Trophoblast cell (in vitro differentiated cells and primary cell): Measurements from ENCODE around the gene AXIN1.

Source experiments
- DNase-seq, 2 donors: peaks; one replicate each; pipeline ENCODE4 v3.0.0-alpha.2; 2016
- H2AFZ ChIP-seq: 2 replicates; pipeline ENCODE4 v1.6.1; 2013; ENCODE audit warnings: low read length, moderate library complexity, mild to moderate bottlenecking; ENCODE audit not compliant: insufficient read depth, poor library complexity
- H2AK5ac ChIP-seq: 2 replicates; pipeline ENCODE4 v1.6.1; 2013; ENCODE audit warnings: mild to moderate bottlenecking, low read length
- H2BK120ac ChIP-seq: 2 replicates; pipeline ENCODE4 v1.6.1; 2013; ENCODE audit warnings: low read length, mild to moderate bottlenecking, moderate library complexity; ENCODE audit not compliant: insufficient read depth, poor library complexity
- H2BK12ac ChIP-seq: 2 replicates; pipeline ENCODE4 v1.6.1; 2013; ENCODE audit warnings: mild to moderate bottlenecking, low read length, moderate library complexity
- H2BK5ac ChIP-seq: 2 replicates; pipeline ENCODE4 v1.6.1; 2013; ENCODE audit warnings: low read length, low read depth, moderate library complexity, mild to moderate bottlenecking; ENCODE audit not compliant: poor library complexity
- H3K14ac ChIP-seq: 2 replicates; pipeline ENCODE4 v1.6.1; 2013; ENCODE audit warnings: mild to moderate bottlenecking, low read length
- H3K18ac ChIP-seq: 2 replicates; pipeline ENCODE4 v1.6.1; 2013; ENCODE audit warnings: mild to moderate bottlenecking, low read length
- H3K23ac ChIP-seq: 2 replicates; pipeline ENCODE4 v1.6.1; 2013; ENCODE audit warnings: low read length
- H3K27ac ChIP-seq: 2 replicates; pipeline ENCODE4 v1.5.1; 2013; ENCODE audit warnings: low read depth, mild to moderate bottlenecking, inconsistent platforms, low read length, moderate library complexity
- H3K27me3 ChIP-seq: 2 replicates; pipeline ENCODE4 v1.6.1; 2013; ENCODE audit warnings: inconsistent platforms, mild to moderate bottlenecking, low read length, moderate library complexity; ENCODE audit not compliant: insufficient read depth
- H3K36me3 ChIP-seq, 2 experiments: 1 replicate in 1 of 2; 2 replicates in 1 of 2; pipeline ENCODE4 v1.6.1; 2013; ENCODE audit warnings: low read length in 2 of 2, mild to moderate bottlenecking in 2 of 2, moderate library complexity in 1 of 2; ENCODE audit not compliant: insufficient read depth in 2 of 2, control insufficient read depth in 1 of 2
- H3K4ac ChIP-seq: 2 replicates; pipeline ENCODE4 v1.6.1; 2013; ENCODE audit warnings: low read depth, mild to moderate bottlenecking, low read length, moderate library complexity
- H3K4me1 ChIP-seq, 2 experiments: 1 replicate in 1 of 2; 2 replicates in 1 of 2; pipeline ENCODE4 v1.6.1; 2013; ENCODE audit warnings: low read length in 2 of 2, mild to moderate bottlenecking in 2 of 2, moderate library complexity in 1 of 2; ENCODE audit not compliant: insufficient read depth in 2 of 2, control insufficient read depth in 1 of 2
- H3K4me2 ChIP-seq: 2 replicates; pipeline ENCODE4 v1.6.1; 2013; ENCODE audit warnings: inconsistent platforms, mild to moderate bottlenecking, low read length, moderate library complexity
- H3K4me3 ChIP-seq: 2 replicates; pipeline ENCODE4 v1.5.1; 2013; ENCODE audit warnings: mild to moderate bottlenecking, low read depth, low read length, inconsistent platforms
- H3K79me1 ChIP-seq: one replicate; pipeline ENCODE4 v1.6.1; 2013; ENCODE audit warnings: low read length
- H3K79me2 ChIP-seq: 2 replicates; pipeline ENCODE4 v1.6.1; 2013; ENCODE audit warnings: low read length, mild to moderate bottlenecking; ENCODE audit not compliant: control insufficient read depth, insufficient read depth, poor library complexity
- H3K9ac ChIP-seq: 2 replicates; pipeline ENCODE4 v1.6.1; 2013; ENCODE audit warnings: mild to moderate bottlenecking, low read length
- H3K9me3 ChIP-seq: 2 replicates; pipeline ENCODE4 v1.6.1; 2013; ENCODE audit warnings: low read depth, mild to moderate bottlenecking, control low read depth, inconsistent platforms, low read length; ENCODE audit not compliant: insufficient read depth
- H4K12ac ChIP-seq: 2 replicates; pipeline ENCODE4 v1.6.1; 2013; ENCODE audit warnings: low read depth, mild to moderate bottlenecking, low read length, moderate library complexity
- H4K8ac ChIP-seq: 2 replicates; pipeline ENCODE4 v1.6.1; 2013; ENCODE audit warnings: low read depth, mild to moderate bottlenecking, low read length, moderate library complexity
- H4K91ac ChIP-seq: one replicate; pipeline ENCODE4 v1.6.1; 2013; ENCODE audit warnings: low read depth, mild to moderate bottlenecking, low read length, moderate library complexity
- WGBS: extraction: QIAGEN DNeasy Blood & Tissue Kit; methylation state at CpG from one replicate; pipeline ENCODE4 v1.1.7; 2013; ENCODE audit warnings: missing lambda C conversion rate; ENCODE audit not compliant: insufficient read length, insufficient coverage; ENCODE audit errors: extremely low coverage; 5-methylcytosine and 5-hydroxymethylcytosine counted together

AXIN1 gene

DNA sequence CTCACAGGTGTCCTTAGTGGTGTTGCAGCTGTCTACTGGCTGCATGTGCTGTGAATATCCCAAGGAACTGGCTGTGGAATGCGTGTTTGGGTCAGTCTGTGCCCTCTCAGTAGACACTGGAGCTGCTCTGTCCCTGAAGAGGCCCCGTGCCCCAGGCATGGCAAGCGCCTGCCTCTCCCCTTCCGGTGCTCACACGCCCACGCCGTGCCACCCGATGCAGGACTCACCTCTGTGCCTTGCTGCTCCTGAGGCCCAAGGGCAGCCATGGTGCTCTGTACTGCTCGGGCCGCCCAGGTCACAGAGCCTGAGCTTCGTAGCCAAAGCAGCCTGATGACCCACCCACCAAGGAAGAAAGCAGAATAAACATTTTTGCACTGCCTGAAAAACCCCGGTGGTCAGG lies 86.8 kb downstream of the AXIN1 start:
- Histone ChIP-seq H3K79me2 (no peaks in the 10 kb centered on the region), H3K9me3 (peaks cover 9% of the 10 kb centered on the region), H2AK5ac (no peak overlapping the region), H2BK5ac (no peak overlapping the region), H3K9ac (no peak overlapping the region), H3K36me3 (peaks cover 38 to 40% of the 10 kb centered on the region in 2 experiments), H3K23ac (no peak overlapping the region), H2BK12ac (no peak overlapping the region), H3K4me2 (no peak overlapping the region), H2BK120ac (no peak overlapping the region), H3K4ac (no peak overlapping the region), H3K79me1 (no peaks in the 10 kb centered on the region), H2AFZ (no peak overlapping the region), H3K27ac (no peak overlapping the region), H3K14ac (no peak overlapping the region), H3K27me3 (no peaks in the 10 kb centered on the region), H3K4me3 (no peak overlapping the region), H3K4me1 (no peaks in the 10 kb centered on the region), H4K12ac (no peak overlapping the region), H4K91ac (no peak overlapping the region), H3K18ac (no peak overlapping the region), H4K8ac (no peak overlapping the region)
- DNase-seq, result no peak
- no CpG with 5 or more reads among the region's 12 CpGs for WGBS

DNA sequence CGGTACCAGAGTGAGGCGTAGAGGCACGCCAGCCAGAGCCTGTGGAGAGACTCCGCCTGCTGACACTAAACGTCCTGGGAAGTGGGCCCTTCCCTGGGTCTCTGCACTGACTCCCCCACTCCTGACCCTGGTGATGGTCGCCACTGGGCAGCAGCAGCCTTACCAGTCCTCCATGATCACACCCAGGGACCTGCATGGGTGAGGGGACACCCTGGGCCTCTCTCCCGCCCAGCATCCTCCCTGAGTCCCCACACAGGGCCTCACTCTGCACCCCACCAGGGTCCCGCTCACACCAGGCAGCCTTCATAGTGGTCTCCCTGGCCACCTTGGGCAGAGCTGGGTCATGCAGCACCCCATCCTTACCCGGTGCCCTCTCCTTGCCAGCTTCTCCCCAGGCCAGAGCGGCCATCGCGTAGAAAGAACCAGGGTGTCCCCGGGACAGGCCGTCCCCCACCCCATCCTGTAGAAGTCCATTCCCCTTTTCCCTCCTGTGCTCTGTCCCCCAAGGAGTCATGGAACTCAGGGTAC lies 87.5 kb downstream of the AXIN1 start:
- Histone ChIP-seq H4K8ac (no peak overlapping the region), H4K91ac (no peak overlapping the region), H3K36me3 (peaks cover 43 to 44% of the 10 kb centered on the region in 2 experiments), H3K79me1 (no peaks in the 10 kb centered on the region), H2AK5ac (no peak overlapping the region), H3K4me3 (no peak overlapping the region), H2BK5ac (no peak overlapping the region), H3K4me1 (no peaks in the 10 kb centered on the region), H3K14ac (no peak overlapping the region), H2BK12ac (no peak overlapping the region), H3K4ac (no peak overlapping the region), H3K27ac (no peak overlapping the region), H3K23ac (no peak overlapping the region), H4K12ac (no peak overlapping the region), H3K79me2 (no peaks in the 10 kb centered on the region), H3K27me3 (no peaks in the 10 kb centered on the region), H2BK120ac (no peak overlapping the region), H3K9me3 (peaks cover 9% of the 10 kb centered on the region), H3K9ac (no peak overlapping the region), H3K4me2 (no peak overlapping the region), H2AFZ (no peak overlapping the region), H3K18ac (no peak overlapping the region)
- WGBS, result no CpG with 5 or more reads among the region's 14 CpGs
- no peak for DNase-seq

- Histone ChIP-seq H2AFZ (no peak overlapping the region), H3K23ac (no peak overlapping the region), H3K9me3 (peaks cover 9% of the 10 kb centered on the region), H4K12ac (no peak overlapping the region), H3K4me1 (no peaks in the 10 kb centered on the region), H3K4me3 (no peak overlapping the region), H3K36me3 (peaks cover 47 to 50% of the 10 kb centered on the region in 2 experiments), H2BK12ac (no peak overlapping the region), H3K79me1 (no peaks in the 10 kb centered on the region), H3K18ac (no peak overlapping the region), H4K8ac (no peak overlapping the region), H2AK5ac (no peak overlapping the region), H3K79me2 (no peaks in the 10 kb centered on the region), H2BK120ac (no peak overlapping the region), H3K27me3 (no peaks in the 10 kb centered on the region), H4K91ac (no peak overlapping the region), H3K9ac (no peak overlapping the region), H3K14ac (no peak overlapping the region), H3K4ac (no peak overlapping the region), H3K27ac (no peak overlapping the region), H2BK5ac (no peak overlapping the region), H3K4me2 (no peak overlapping the region)
- no CpG with 5 or more reads among the region's 23 CpGs for WGBS
- DNase-seq, result no peak
These were observed 88.0 kb downstream of the AXIN1 start for GRCh38 chr16:264440-264951.

DNA sequence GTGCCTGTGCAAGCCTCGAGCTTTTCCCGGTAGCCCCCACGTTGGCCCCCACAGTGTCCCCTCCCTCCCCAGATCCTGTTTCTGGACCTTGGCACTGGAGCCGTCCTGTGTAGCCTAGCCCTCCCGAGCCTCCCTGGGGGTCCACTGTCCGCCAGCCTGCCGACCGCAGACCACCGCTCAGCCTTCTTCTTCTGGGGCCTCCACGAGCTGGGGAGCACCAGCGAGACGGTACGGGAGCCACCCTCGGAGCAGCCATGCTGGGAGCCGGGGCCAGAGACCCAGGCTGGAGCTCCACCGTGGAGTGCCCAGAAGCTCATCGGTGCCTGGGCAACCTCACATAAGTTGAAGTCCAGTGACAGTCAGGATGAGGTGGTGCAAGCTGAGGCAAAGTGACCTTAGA lies 88.6 kb downstream of the AXIN1 start:
- Histone ChIP-seq H3K36me3 (peaks cover 47 to 50% of the 10 kb centered on the region in 2 experiments), H2BK120ac (no peak overlapping the region), H4K12ac (no peak overlapping the region), H3K79me2 (no peaks in the 10 kb centered on the region), H3K4me1 (no peaks in the 10 kb centered on the region), H3K9ac (no peak overlapping the region), H3K79me1 (no peaks in the 10 kb centered on the region), H3K27ac (no peak overlapping the region), H2BK12ac (no peak overlapping the region), H3K4ac (no peak overlapping the region), H3K27me3 (no peaks in the 10 kb centered on the region), H4K8ac (no peak overlapping the region), H3K18ac (no peak overlapping the region), H2AFZ (no peak overlapping the region), H2BK5ac (no peak overlapping the region), H3K14ac (no peak overlapping the region), H2AK5ac (no peak overlapping the region), H3K4me2 (no peak overlapping the region), H3K9me3 (peaks cover 9% of the 10 kb centered on the region), H3K4me3 (no peak overlapping the region), H4K91ac (no peak overlapping the region), H3K23ac (no peak overlapping the region)
- no peak for DNase-seq
- WGBS, result no CpG with 5 or more reads among the region's 17 CpGs
